Endothelial cell of umbilical vein (primary cell): ENCODE results near the gene PTPN13.

Experiments
- GATA2 ChIP-seq: IDR thresholded peaks from 2 replicates; pipeline ENCODE4 v1.7.0; 2011; ENCODE audit warnings: low read depth, mild to moderate bottlenecking, moderate library complexity, mixed read lengths, low read length; ENCODE audit not compliant: insufficient read length, insufficient read depth
- MYC ChIP-seq: IDR thresholded peaks from one replicate; pipeline ENCODE4 v1.6.1; 2011; ENCODE audit warnings: mild to moderate bottlenecking, low read depth, low read length
- POLR2A ChIP-seq: IDR thresholded peaks from 2 replicates; pipeline ENCODE4 v1.6.1; 2012; ENCODE audit warnings: low read depth, mild to moderate bottlenecking, control low read depth, low read length
- POLR2AphosphoS5 ChIP-seq: IDR thresholded peaks from 2 replicates; pipeline ENCODE4 v1.6.1; 2012; ENCODE audit warnings: low read depth, mild to moderate bottlenecking, control low read depth, low read length, moderate library complexity; ENCODE audit not compliant: insufficient read depth
- TF ChIP-seq, protein P1 (sequence below): IDR thresholded peaks from 2 replicates; pipeline ENCODE4 v1.6.1; 2011; ENCODE audit not compliant: insufficient read depth, insufficient read length

DNA sequence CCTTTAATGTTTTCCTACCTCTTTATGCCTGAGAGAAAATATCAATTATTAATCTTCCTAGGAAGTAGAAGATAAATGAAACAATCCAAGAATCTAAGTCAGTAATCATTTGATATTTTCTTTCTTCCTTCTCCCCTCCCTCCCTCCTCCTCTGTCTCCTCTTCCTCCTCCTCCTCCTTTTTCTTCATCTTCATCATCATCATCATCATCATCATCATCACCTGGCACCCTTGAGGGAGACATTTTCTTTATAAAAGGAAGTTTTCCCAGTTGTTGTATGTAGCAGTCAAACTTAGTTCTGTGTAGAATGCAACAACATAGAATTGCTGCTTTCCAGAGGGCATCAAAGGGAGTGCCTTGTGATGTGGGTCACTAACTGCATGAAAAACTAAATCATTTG, 155.0 kb downstream of the PTPN13 start:
- TF ChIP-seq MYC (no peak), POLR2AphosphoS5 (no peak), POLR2A (no peak), GATA2 (no peak)
- TF ChIP-seq, protein P1, sequence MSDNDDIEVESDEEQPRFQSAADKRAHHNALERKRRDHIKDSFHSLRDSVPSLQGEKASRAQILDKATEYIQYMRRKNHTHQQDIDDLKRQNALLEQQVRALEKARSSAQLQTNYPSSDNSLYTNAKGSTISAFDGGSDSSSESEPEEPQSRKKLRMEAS = no peak
